Measurements from ENCODE around the gene TNFRSF1A.

DNA sequence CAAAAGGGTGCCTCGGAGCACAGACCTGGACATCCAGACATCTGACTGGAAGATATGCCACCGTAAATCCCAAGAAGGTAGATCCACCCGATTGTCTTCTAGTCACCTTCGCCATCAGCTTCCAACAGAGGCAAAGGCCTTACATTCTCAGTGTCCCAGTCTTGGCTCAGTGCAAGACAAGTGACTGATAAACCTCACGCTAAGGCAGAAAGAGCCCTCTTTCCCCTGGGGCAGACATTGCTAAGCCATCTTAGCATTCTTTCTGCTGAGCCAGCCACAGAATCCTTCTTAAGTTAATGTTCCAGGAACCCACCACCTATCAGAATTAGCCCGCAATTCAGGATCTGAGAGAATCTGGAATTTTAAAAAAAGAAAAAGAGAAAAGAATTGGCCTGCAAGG, 35.7 kb downstream of the TNFRSF1A start:
- no peak for TF ChIP-seq POLR2A (IDR thresholded peaks at IDR 0.05)
- TF ChIP-seq, protein P1, sequence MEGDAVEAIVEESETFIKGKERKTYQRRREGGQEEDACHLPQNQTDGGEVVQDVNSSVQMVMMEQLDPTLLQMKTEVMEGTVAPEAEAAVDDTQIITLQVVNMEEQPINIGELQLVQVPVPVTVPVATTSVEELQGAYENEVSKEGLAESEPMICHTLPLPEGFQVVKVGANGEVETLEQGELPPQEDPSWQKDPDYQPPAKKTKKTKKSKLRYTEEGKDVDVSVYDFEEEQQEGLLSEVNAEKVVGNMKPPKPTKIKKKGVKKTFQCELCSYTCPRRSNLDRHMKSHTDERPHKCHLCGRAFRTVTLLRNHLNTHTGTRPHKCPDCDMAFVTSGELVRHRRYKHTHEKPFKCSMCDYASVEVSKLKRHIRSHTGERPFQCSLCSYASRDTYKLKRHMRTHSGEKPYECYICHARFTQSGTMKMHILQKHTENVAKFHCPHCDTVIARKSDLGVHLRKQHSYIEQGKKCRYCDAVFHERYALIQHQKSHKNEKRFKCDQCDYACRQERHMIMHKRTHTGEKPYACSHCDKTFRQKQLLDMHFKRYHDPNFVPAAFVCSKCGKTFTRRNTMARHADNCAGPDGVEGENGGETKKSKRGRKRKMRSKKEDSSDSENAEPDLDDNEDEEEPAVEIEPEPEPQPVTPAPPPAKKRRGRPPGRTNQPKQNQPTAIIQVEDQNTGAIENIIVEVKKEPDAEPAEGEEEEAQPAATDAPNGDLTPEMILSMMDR (IDR thresholded peaks at IDR 0.05): no peak
